GM18951 (cell line): ENCODE measurements around the gene GNAQ.

Source experiments
- POLR2A ChIP-seq: IDR thresholded peaks from 4 replicates; pipeline ENCODE4 v1.6.1; 2011; ENCODE audit warnings: mild to moderate bottlenecking; ENCODE audit not compliant: insufficient read length, insufficient read depth; ENCODE audit errors: extremely low read depth
- in situ Hi-C: fragments of 300-500 bp; cut with MboI; formaldehyde crosslinking; loops from one replicate; pipeline ENCODE4 v1.12.0; 2022; ENCODE audit warnings: low sequenced_read_pairs, mixed read lengths, inconsistent platforms; ENCODE audit not compliant: unreplicated experiment

GNAQ gene

DNA sequence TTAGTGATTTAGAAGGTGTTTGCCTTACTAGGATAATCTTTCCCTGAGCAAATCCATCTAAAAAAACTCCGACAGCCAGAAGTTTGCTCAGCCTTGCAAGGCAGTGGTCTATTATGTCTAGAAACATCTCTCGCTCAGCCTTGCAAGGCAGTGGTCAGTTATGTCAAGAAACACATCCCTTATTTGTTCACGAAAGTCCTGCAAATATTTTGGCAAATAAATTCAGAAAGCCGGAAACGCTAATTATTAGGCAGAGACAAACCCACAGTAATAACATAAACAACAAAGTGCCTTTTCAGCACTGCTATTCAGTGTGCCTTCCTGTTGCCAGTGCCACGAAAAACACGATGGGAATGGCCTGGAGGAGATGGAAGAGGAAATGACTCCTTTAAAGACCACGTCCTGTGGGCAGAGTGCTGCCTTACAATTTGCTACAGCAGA is 184.5 kb downstream of the GNAQ start:
- in situ Hi-C loops = no loop called here

DNA sequence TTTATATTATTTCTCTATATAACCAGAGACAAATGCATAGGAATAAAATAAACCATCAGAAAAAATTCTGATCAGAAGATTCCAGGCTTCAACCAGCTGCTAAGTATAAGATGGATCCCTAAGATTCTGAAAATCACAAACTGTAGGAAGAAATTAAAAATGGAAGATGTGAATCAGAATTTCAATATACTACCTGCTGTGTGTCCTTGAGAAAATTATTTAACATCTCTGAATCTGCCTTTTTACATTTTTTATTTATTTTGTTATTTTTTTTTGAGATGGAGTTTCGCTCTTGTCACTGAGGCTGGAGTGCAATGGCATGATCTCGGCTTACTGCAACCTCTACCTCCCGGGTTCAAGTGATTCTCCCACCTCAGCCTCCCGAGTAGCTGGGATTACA is 187.2 kb downstream of the GNAQ start:
- in situ Hi-C loops = no loop called here
- TF ChIP-seq POLR2A = no peak

More for the DNA sequence above, 184.5 kb downstream of the GNAQ start:
- no peak for TF ChIP-seq POLR2A

DNA sequence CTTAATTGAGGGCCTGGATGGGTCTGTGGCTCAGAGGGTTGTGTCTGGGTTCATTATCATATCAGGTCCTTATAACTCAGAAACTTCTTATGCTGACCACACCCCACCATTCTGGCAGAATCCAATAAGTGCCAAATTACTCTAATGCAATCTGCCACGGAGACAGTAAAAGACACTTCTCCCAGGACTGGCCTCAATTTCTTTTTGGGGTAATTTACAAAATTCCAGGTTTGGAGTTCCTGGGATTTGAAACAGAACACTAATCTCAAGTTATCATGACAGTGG is 187.8 kb downstream of the GNAQ start:
- no peak for TF ChIP-seq POLR2A
- in situ Hi-C loops = no loop called here

DNA sequence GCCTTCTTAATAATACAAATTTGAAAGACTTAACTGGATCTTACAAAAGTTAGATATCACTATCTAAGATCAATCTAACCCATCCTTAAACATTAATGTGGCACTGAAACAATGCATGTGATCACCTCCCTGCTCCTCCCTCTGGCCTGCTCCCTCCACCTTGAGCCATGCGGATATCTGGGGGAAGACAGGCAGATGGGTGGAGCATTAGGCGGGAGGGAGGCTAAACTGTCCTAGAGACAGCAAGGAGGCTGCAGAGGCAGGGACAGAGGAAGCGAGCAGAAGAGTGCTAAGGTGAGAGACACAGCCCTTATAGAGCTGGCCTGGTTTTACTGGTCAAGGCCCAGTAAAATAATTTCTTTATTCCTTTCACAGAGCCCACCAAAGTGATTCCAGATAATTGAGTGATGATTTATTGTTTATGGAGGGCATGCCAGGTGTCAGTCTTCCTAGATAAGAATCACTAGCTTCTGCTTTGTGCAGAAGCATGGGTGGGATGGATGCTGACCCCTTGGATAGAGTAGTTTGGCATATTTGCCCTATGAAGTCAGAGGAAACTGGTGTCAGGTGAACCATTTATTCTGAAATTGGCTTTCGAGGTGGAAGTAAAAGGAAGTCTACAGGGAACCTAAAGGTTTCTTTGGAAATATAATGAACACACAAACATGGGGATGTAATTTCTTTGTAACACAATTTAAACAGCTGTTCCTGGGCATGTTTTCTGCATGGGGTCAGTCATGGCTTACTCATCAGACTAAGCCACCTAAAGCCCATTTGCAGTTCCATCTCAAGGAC is 188.3 kb downstream of the GNAQ start:
- TF ChIP-seq POLR2A = no peak
- in situ Hi-C loops = no loop called here

DNA sequence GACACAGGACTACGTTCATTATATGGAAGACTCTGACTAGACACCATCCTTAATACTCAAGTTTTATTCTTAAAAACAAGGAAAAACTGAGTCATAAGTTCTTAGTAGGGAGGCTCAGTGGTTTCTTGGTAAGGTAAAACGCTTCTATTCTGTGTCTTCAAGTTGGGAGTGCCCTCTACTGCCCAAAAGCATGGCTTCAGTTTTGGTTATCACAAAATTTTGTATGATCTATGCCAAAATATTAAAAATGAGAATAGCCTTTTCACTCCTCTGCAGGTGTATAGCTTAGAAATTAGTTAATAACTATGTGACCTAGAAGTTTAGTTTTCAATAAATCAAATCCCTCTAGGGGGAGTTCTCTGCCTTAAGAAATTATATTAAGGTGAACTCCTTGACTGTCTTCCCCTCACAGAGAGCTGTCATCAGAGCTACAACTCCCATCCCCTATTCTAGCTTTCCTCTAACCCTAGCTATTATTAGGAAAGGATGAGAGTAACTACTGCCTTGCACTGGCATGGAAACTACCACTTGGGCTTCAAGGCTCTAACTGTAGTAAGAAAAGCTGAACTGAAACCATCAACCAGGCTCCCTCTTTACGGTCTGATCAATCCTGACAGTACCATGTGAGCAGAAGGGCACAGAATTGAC is 189.7 kb downstream of the GNAQ start:
- no peak for TF ChIP-seq POLR2A
- in situ Hi-C loops = no loop called here

DNA sequence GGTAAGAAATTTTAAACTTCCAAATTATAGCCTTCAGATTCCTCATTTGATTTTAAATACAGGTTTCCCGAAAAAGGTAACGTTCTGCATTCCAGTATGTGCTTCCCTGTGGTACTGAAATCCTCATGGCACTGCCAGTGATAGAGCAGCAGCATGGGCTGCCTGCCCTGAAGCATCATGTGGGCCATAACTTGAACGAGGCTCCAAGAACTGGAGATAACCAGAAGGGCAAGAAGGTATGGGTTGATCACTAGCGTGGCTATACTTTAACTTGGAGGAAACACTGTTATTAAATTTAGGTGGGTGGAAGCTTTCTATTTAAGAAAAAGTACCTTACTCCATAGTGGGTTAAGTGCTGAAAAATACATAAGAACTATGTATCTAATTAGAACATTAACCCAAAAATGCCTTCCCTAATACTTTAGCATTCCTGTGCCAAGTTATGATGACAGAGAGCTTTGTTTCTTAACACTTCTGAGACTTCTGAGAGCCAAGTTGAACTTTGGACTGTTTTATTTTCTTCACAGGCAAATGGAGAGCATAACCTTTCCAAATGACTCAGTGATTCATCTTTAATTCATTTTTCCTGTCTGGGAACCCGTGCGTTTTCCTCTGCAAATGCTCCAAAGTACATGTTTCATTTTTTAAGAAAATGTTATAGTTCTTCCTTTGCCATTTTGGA is 192.0 kb downstream of the GNAQ start:
- in situ Hi-C loops = no loop called here
- TF ChIP-seq POLR2A = no peak

DNA sequence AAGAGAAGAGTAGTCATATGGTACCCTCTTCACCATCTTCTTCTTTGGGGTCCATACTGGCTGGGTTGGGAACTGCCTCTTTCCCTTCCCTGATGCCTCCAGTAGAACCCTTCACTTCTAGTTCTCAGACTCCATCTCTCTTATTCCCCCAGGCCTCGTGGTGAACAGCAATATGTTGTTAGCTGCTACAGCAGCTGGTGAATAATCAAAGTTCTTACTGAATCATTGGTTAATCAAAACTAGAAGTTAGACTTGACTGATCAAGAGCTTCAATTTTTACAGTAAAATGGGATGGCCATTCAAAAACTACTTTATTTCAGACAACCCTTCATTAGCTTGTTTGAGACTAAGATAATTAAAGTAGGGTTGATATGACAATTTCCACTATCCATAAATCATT is 192.6 kb downstream of the GNAQ start:
- TF ChIP-seq POLR2A = no peak

DNA sequence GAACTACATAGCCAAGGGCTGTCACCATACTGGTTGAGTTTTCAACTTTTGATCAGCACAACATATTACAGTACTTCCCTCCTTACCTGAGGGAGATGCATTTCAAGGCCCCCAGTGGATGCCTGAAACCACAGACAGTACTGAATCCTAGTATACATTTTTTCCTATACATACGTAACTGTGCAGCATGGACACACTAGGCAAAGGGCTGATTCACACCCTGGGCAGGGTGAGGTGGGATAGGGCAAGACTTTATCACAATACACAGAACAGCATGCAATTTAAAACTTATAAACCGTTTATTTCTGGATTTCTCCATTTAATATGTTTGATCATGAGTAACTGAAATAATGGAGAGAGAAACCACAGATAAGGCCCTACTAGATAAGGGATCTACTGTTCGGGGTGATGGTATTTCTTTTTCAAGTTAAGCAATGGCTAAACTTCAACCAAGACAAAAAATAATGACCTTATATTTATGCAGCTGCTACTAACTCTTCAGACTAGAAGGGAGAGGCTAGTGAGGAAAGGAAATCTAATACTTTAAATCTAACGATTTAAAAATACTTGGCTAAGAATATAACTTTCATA is 196.6 kb downstream of the GNAQ start:
- in situ Hi-C loops = no loop called here
- no peak for TF ChIP-seq POLR2A

More for the DNA sequence above, 192.6 kb downstream of the GNAQ start:
- in situ Hi-C loops = no loop called here

DNA sequence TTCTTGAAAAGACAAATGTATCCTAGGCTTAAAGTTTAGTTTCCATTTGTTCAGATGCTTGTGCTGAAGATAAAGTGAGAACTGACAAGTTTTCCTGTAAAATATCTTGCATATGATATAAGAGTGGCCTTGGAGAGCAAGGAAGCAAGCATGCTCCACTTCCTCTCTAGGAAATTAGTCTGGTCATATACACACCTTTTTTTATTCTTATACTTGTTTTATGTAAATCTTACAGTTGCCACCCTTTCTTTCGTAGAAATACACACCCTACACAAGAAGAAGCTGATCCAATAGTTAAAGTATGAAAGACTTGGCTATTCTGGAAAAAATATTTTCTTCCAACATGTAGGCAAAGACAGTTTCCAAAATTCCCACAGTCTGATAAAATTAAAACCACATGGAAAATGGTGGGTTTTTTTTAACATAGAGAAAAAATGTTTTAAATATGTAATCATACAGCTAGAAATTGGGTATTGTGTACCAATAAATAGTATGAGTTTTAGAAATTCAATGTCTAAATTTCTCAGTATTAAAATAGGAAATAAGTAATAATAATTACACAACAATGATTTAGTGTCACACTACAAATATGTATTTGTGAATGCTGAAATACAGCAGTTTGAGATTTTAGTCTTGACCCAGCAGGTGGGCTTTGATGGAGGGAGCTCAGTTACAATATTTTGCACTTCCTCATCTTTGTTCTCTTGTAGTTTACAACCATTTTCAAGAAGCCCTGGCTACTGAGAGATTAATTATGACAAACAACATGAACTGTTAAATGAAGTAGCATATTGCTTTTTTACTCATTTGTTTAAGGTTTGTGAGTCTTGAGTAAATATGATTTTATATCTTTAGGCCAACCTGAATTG is 197.8 kb downstream of the GNAQ start:
- in situ Hi-C loops = no loop called here
- TF ChIP-seq POLR2A = no peak

DNA sequence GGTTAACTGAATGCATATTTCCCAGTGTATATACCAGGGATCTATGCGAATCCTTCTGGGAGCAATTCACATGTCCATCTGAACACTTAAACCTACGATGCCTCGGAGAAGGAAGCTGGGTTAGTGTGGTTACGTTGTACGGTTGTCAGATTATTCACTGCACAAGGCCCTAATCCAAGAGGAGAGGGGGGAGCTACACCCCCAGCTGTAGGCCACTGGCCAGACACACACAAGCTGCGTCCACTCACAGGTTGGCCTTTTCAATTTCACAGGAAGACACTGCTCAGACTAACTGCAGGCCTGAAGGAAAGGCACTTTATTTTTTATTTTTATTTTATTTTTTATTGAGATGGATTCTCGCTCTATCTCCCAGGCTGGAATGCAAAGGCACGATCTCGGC is 199.0 kb downstream of the GNAQ start:
- in situ Hi-C loops = no loop called here
- no peak for TF ChIP-seq POLR2A

DNA sequence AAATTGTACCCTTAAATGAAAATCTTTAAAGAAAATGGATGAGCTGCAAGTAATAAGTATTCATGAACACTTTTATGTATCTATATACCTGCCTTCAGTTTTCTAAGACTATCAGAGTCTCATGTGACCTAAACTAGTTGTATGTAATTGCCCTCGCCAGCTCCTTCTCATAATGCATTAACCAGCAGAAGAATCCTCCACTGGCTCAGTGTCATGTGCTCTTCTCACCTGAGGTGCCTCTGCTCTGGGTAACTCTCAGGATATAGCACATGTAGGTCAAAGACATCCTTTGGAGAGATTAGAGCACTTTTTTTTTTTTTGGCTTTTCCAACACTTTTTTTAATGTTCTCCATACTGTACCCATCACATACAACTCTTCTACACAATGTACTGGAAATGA is 199.8 kb downstream of the GNAQ start:
- in situ Hi-C loops = no loop called here
- TF ChIP-seq POLR2A = no peak

DNA sequence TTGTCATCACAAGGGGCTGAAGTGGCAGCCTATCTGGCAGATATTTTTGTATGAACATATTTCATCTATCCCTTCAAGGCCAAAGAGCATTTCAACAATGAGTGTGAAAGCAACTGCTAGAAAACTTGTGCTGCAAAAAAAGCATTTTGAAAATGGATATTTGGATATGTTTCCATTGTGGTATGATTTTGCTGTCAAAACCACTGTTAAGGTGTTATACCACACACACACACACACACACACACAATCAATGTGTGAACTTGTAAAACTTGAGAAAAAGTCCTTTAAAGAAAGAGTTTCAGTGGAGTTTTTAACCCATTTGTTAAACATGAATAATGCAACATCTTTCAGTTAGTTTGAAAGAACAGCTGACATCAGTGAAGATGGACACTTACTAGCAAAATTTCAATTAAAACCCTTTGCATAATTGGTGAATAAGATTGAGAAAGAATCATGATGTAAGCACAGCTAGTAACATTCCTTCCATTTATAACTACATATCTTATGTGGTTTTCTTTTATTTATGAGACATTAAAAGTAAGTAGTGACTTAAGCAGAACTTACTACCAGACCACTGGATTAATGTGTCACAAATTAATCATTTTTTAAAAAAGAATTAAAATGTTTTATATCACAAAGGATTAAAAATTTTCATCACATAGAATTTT is 200.9 kb downstream of the GNAQ start:
- no peak for TF ChIP-seq POLR2A
- in situ Hi-C loops = no loop called here
